Endothelial cell of umbilical vein (primary cell): ENCODE measurements around the gene PLA2G6.
A peak's percentile ranks its signal among the peaks of the same experiment; 100 is the strongest.

Experiments
- EZH2 ChIP-seq: IDR thresholded peaks from 2 replicates; pipeline ENCODE4 v1.6.1; 2012; ENCODE audit warnings: borderline replicate concordance, low read depth, mild to moderate bottlenecking, moderate library complexity, low read length, inconsistent platforms; ENCODE audit not compliant: severe bottlenecking
- FOS ChIP-seq: IDR thresholded peaks from 2 replicates; pipeline ENCODE4 v1.6.1; 2011; ENCODE audit warnings: mild to moderate bottlenecking, low read length, moderate library complexity, borderline replicate concordance; ENCODE audit not compliant: insufficient read depth
- GATA2 ChIP-seq: IDR thresholded peaks from 2 replicates; pipeline ENCODE4 v1.7.0; 2011; ENCODE audit warnings: low read depth, mild to moderate bottlenecking, moderate library complexity, mixed read lengths, low read length; ENCODE audit not compliant: insufficient read length, insufficient read depth
- JUN ChIP-seq: IDR thresholded peaks from 2 replicates; pipeline ENCODE4 v1.6.1; 2011; ENCODE audit warnings: borderline replicate concordance, low read depth; ENCODE audit not compliant: insufficient read length, insufficient read depth
- MAX ChIP-seq: IDR thresholded peaks from 2 replicates; pipeline ENCODE4 v1.6.1; 2011; ENCODE audit not compliant: insufficient read depth, insufficient read length
- MYC ChIP-seq: IDR thresholded peaks from one replicate; pipeline ENCODE4 v1.6.1; 2011; ENCODE audit warnings: mild to moderate bottlenecking, low read depth, low read length
- POLR2A ChIP-seq: IDR thresholded peaks from 2 replicates; pipeline ENCODE4 v1.6.1; 2012; ENCODE audit warnings: low read depth, mild to moderate bottlenecking, control low read depth, low read length
- POLR2AphosphoS5 ChIP-seq: IDR thresholded peaks from 2 replicates; pipeline ENCODE4 v1.6.1; 2012; ENCODE audit warnings: low read depth, mild to moderate bottlenecking, control low read depth, low read length, moderate library complexity; ENCODE audit not compliant: insufficient read depth
- TF ChIP-seq, protein P1 (sequence below), 2 donors: IDR thresholded peaks; 1 replicate in 1 of 2; 2 replicates in 1 of 2; pipeline ENCODE4 v1.5.1; 2011; ENCODE audit warnings: low read length in 2 of 2, mild to moderate bottlenecking in 2 of 2, moderate library complexity in 2 of 2, control low read depth in 1 of 2, inconsistent platforms in 1 of 2, low read depth in 1 of 2; ENCODE audit not compliant: insufficient read depth in 1 of 2; ENCODE audit errors: extremely low read depth in 1 of 2

DNA sequence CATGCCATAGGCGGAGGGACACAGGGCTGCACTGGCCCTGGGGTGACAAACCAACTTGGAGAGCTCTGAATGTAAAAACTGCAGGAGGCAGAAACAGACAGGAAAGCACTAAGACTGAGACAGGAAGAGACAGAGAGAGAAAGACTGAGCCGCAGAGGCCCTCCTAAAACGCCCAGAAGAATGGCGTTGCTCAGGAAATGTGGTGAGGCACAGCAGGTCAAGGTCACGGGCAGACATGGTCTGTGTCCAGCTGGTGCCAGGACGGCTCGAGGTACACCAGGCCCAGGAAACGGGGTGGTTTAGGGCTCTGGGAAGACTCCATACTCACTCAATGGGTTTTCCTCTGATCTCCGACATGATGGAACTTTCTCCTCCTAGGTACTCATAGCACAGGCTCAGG lies 49.3 kb upstream of the PLA2G6 start:
- TF ChIP-seq EZH2 (no peak), MYC (no peak), POLR2AphosphoS5 (peak; percentile 33), MAX (no peak), POLR2A (no peak), JUN (no peak), FOS (no peak), GATA2 (no peak)
- TF ChIP-seq, protein P1, sequence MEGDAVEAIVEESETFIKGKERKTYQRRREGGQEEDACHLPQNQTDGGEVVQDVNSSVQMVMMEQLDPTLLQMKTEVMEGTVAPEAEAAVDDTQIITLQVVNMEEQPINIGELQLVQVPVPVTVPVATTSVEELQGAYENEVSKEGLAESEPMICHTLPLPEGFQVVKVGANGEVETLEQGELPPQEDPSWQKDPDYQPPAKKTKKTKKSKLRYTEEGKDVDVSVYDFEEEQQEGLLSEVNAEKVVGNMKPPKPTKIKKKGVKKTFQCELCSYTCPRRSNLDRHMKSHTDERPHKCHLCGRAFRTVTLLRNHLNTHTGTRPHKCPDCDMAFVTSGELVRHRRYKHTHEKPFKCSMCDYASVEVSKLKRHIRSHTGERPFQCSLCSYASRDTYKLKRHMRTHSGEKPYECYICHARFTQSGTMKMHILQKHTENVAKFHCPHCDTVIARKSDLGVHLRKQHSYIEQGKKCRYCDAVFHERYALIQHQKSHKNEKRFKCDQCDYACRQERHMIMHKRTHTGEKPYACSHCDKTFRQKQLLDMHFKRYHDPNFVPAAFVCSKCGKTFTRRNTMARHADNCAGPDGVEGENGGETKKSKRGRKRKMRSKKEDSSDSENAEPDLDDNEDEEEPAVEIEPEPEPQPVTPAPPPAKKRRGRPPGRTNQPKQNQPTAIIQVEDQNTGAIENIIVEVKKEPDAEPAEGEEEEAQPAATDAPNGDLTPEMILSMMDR (IDR thresholded peaks at IDR 0.05; ENCODE audit: extremely low read depth in 1 of 2, insufficient read depth in 1 of 2, low read depth in 1 of 2, low read length in 2 of 2), result no peak
